ENCODE results near the gene ZNF420. TPM values are rescaled to one million over a fixed set of nuclear protein-coding genes. Genes with fewer than 3 reads are reported as not detected.
A peak's percentile ranks its signal among the peaks of the same experiment; 100 is the strongest.

The ZNF420 gene
- total RNA-seq (2022) (3.2 and 3.3 TPM in 2 replicates), Bru-seq, nascent RNA (percentile 50 among the genes with signal in this experiment), BruChase-seq, experiment 1, labeled RNA remaining after a 2-hour chase (percentile 47 among the genes with signal in this experiment), BruChase-seq, experiment 2, labeled RNA remaining after a 6-hour chase (percentile 42 among the genes with signal in this experiment)
- long read RNA-seq, partial matches to known transcripts = 0 of 6 reads
- long read RNA-seq, other reads (novel, unspliced or antisense) = 4 of 6 reads

GRCh38 chr19:37077934-37078716, at the start of gene ZNF420:
ZNF420 (plus strand) TSS chr19:37078433; CDS start chr19:37089119, 10,686 bp downstream.
- peak within 1 kb of the TSS; percentile 84 for H3K4me3 Mint-ChIP-seq (ENCODE audit: unreplicated experiment)
- H3K27me3 Mint-ChIP-seq (ENCODE audit: insufficient read depth, unreplicated experiment) = no peaks in the 10 kb centered on the region
- no TSS peak for BruUV-seq (replicated peaks)
- CTCF ChIA-PET = no interaction called here
- TF ChIP-seq CTCF (IDR thresholded peaks at IDR 0.05; ENCODE audit: insufficient read depth in 1 of 2, low read depth in 1 of 2, low read length in 1 of 2, severe bottlenecking in 1 of 2, unreplicated experiment in 1 of 2) = no peak
- peaks cover 7% of the 10 kb centered on the region for H3K4me1 Mint-ChIP-seq (ENCODE audit: low read depth, unreplicated experiment)
- Histone ChIP-seq H3K27me3 (replicated peaks; ENCODE audit: control insufficient read depth, insufficient read depth, low read length) (no peaks in the 10 kb centered on the region), H3K36me3 (ENCODE audit: control insufficient read depth, insufficient read depth, low read length) (no peaks in the 10 kb centered on the region), H3K4me3 (ENCODE audit: low read depth, low read length) (peak within 1 kb of the TSS; percentile 63), H3K4me1 (no peaks in the 10 kb centered on the region), H3K9me3 (peaks cover 6% of the 10 kb centered on the region; the same call in 1 of the 2 replicates)
- peaks cover 5% of the 10 kb centered on the region for H3K36me3 Mint-ChIP-seq (ENCODE audit: insufficient read depth, unreplicated experiment)
- peaks cover 29% of the 10 kb centered on the region for H3K9me3 Mint-ChIP-seq (ENCODE audit: unreplicated experiment)
- POLR2A ChIA-PET = interaction anchor here (0.6 to 1.0 kb wide), 3 partner anchors 140 to 702 kb away, joined by 3 to 4 read pairs (median 3); partner anchors contain the start of genes ZNF383, ZNF527 and ZNF573
- intact Hi-C loops (cut with micrococcal nuclease; ENCODE audit: unreplicated experiment) = loop anchor here (1.0 to 2.0 kb wide), 3 partner anchors 94 to 293 kb away; partner anchors contain the start of genes ZNF527 and ZNF585A
- DNase-seq = peak; percentile 88 to 93
- peak within 1 kb of the TSS; percentile 83 for H3K27ac Mint-ChIP-seq (ENCODE audit: unreplicated experiment)

- no peaks in the 10 kb centered on the region for H3K36me3 ChIP-seq (ENCODE audit: control insufficient read depth, insufficient read depth, low read length)
- no peaks in the 10 kb centered on the region for H3K4me1 Mint-ChIP-seq (ENCODE audit: low read depth, unreplicated experiment)
- TF ChIP-seq CTCF (IDR thresholded peaks at IDR 0.05; ENCODE audit: insufficient read depth in 1 of 2, low read depth in 1 of 2, low read length in 1 of 2, severe bottlenecking in 1 of 2, unreplicated experiment in 1 of 2) = no peak
- no peaks in the 10 kb centered on the region for H3K27me3 ChIP-seq (replicated peaks; ENCODE audit: control insufficient read depth, insufficient read depth, low read length)
- peaks cover 40% of the 10 kb centered on the region for H3K9me3 Mint-ChIP-seq (ENCODE audit: unreplicated experiment)
- H3K4me3 ChIP-seq (ENCODE audit: low read depth, low read length) = no peak overlapping the region
- H3K27me3 Mint-ChIP-seq (ENCODE audit: insufficient read depth, unreplicated experiment) = no peaks in the 10 kb centered on the region
- CTCF ChIA-PET = no interaction called here
- no peak for DNase-seq
- intact Hi-C loops (cut with micrococcal nuclease; ENCODE audit: unreplicated experiment) = no loop called here
- H3K4me3 Mint-ChIP-seq (ENCODE audit: unreplicated experiment) = no peak overlapping the region
- peaks cover 22% of the 10 kb centered on the region for H3K9me3 ChIP-seq
- no peak overlapping the region for H3K27ac Mint-ChIP-seq (ENCODE audit: unreplicated experiment)
- no TSS peak for BruUV-seq (replicated peaks)
- no peaks in the 10 kb centered on the region for H3K4me1 ChIP-seq
- POLR2A ChIA-PET = no interaction called here
- no peaks in the 10 kb centered on the region for H3K36me3 Mint-ChIP-seq (ENCODE audit: insufficient read depth, unreplicated experiment)
Observed at GRCh38 chr19:37045140-37045539, 33.1 kb upstream of the ZNF420 start.

- Histone ChIP-seq H3K4me1 (no peaks in the 10 kb centered on the region), H3K4me3 (ENCODE audit: low read depth, low read length) (no peak overlapping the region), H3K36me3 (ENCODE audit: control insufficient read depth, insufficient read depth, low read length) (no peaks in the 10 kb centered on the region), H3K27me3 (replicated peaks; ENCODE audit: control insufficient read depth, insufficient read depth, low read length) (no peaks in the 10 kb centered on the region), H3K9me3 (peaks cover 12% of the 10 kb centered on the region; the same call in 1 of the 2 replicates)
- Mint-ChIP-seq H3K36me3 (ENCODE audit: insufficient read depth, unreplicated experiment) (peaks cover 4% of the 10 kb centered on the region), H3K9me3 (ENCODE audit: unreplicated experiment) (peaks cover 58% of the 10 kb centered on the region), H3K4me3 (ENCODE audit: unreplicated experiment) (no peak overlapping the region), H3K27ac (ENCODE audit: unreplicated experiment) (no peak overlapping the region), H3K4me1 (ENCODE audit: low read depth, unreplicated experiment) (no peaks in the 10 kb centered on the region), H3K27me3 (ENCODE audit: insufficient read depth, unreplicated experiment) (no peaks in the 10 kb centered on the region)
- BruUV-seq (replicated peaks) = no TSS peak
- ChIA-PET POLR2A (no interaction called here), CTCF (no interaction called here)
- no peak for DNase-seq
- no peak for TF ChIP-seq CTCF (IDR thresholded peaks at IDR 0.05; ENCODE audit: insufficient read depth in 1 of 2, low read depth in 1 of 2, low read length in 1 of 2, severe bottlenecking in 1 of 2, unreplicated experiment in 1 of 2)
- intact Hi-C loops (cut with micrococcal nuclease; ENCODE audit: unreplicated experiment) = no loop called here
Observed at GRCh38 chr19:37055330-37055729, 22.9 kb upstream of the ZNF420 start.
